Astrocyte of the hippocampus (primary cell): ENCODE data around the gene PSPN.
"Not testable (repeated sequence)": the region's sequence is repeated elsewhere in the genome, so short reads cannot be mapped to it uniquely, and the experiment has no call there.

ENCODE experiments used
- DNase-seq: peaks from one replicate; pipeline ENCODE4 v3.0.0; 2011; ENCODE audit warnings: low read depth, low spot score

Gene PSPN

GRCh38 chr19:6373096-6373812 is 2.5 kb downstream of the PSPN start:
- peak; percentile 99 for DNase-seq

GRCh38 chr19:6372594-6373095 is 3.1 kb downstream of the PSPN start, which contains the start of gene ALKBH7:
ALKBH7 (plus strand) TSS chr19:6372794; CDS start chr19:6372821, 27 bp downstream.
- DNase-seq, result peak; percentile 100

- no peak for DNase-seq
These were observed 11.4 kb downstream of the PSPN start for GRCh38 chr19:6364353-6364752.

GRCh38 chr19:6362351-6362801 is 13.4 kb downstream of the PSPN start:
- no peak for DNase-seq

- no peak for DNase-seq
These were observed 13.7 kb downstream of the PSPN start for GRCh38 chr19:6362027-6362350.

GRCh38 chr19:6360857-6361216 is 14.9 kb downstream of the PSPN start:
- DNase-seq, result not testable (repeated sequence)

GRCh38 chr19:6360445-6360844 is 15.3 kb downstream of the PSPN start:
- DNase-seq, result not testable (repeated sequence)

GRCh38 chr19:6359568-6360341 is 16.0 kb downstream of the PSPN start:
- DNase-seq, result no peak

GRCh38 chr19:6358003-6358402 is 17.7 kb downstream of the PSPN start:
- DNase-seq, result no peak

- no peak for DNase-seq
These were observed 18.6 kb downstream of the PSPN start for GRCh38 chr19:6357174-6357573.

GRCh38 chr19:6355321-6356040 is 20.3 kb downstream of the PSPN start:
- not testable (repeated sequence) for DNase-seq

- DNase-seq, result peak; percentile 32
These were observed 21.5 kb downstream of the PSPN start for GRCh38 chr19:6354098-6354674.

GRCh38 chr19:6352381-6353165 is 23.2 kb downstream of the PSPN start:
- no peak for DNase-seq

- no peak for DNase-seq
These were observed 25.0 kb downstream of the PSPN start for GRCh38 chr19:6350688-6351087.

GRCh38 chr19:6349271-6349670 is 26.5 kb downstream of the PSPN start:
- not testable (repeated sequence) for DNase-seq

- DNase-seq, result no peak
These were observed 32.3 kb downstream of the PSPN start for GRCh38 chr19:6343462-6343861.

- DNase-seq, result no peak
These were observed 35.1 kb downstream of the PSPN start for GRCh38 chr19:6340493-6341201.

- no peak for DNase-seq
These were observed 41.0 kb downstream of the PSPN start for GRCh38 chr19:6334490-6335285.

GRCh38 chr19:6333439-6333838 is 42.3 kb downstream of the PSPN start, which contains the start of gene ACER1:
ACER1 (minus strand) TSS chr19:6333612; CDS start chr19:6333551, 61 bp downstream.
- no peak for DNase-seq
